Adrenal gland (tissue), 5 donors: Measurements from ENCODE around the gene SLC7A9.

Experiments
- CTCF ChIP-seq, 6 experiments: fragments of 450-650 bp in 4 of 6; fragments of 200-600 bp in 2 of 6; sonication (generic) in 1 of 6; IDR thresholded peaks; 1 replicate in 5 of 6; 2 replicates in 1 of 6; pipeline versions ENCODE4 v1.5.1 to v1.8.0; 2016 to 2021; ENCODE audit warnings: antibody characterized with exemption in 6 of 6, mild to moderate bottlenecking in 2 of 6, moderate library complexity in 1 of 6
- POLR2A ChIP-seq, 2 donors: fragments of 450-650 bp; IDR thresholded peaks; one replicate each; pipeline ENCODE4 v1.6.1; 2017; ENCODE audit warnings: antibody characterized with exemption in 2 of 2, mild to moderate bottlenecking in 2 of 2, moderate library complexity in 1 of 2
- donor health status: DM: no; HTN: no; CAD: no.

DNA sequence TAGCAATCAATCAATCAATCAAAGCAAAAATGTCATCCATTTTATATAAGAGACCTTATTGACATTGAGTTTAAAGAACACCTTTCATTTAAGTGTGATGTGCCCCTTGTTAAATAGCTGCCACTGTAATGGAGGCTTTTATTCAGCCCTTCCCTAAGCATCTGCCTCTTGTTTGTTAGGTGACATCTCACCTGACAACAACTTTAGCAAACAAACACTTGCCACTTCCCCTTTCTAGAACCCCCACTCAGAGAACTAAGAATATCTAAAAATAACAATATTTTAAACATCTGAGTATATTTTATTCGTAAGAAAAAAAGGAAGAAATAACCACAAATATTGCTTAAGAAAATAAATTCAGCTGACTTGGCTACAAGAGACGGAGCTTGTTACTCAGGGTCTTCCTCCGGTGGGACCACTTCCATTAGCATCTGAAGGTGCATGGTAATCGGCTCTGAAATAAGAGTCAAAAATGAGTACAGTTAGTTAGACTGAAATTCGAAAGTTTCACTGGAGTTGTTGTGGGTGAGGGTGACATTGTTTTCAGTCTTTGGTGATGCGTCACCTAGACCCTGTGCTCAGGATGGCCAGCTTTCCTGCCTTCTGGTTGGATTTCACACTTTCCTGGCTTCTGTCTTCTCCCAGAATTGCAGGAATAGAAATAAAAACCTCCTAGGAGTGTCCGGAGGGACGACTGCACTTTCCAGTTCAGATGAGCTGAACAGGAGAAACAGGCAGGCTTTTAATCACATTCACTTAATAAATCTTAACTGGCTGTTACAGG, 39.1 kb downstream of the SLC7A9 start:
- TF ChIP-seq POLR2A (IDR thresholded peaks at IDR 0.05) (no peak), CTCF (IDR thresholded peaks at IDR 0.05) (no peak)
